HT1080 (cell line): Measurements from ENCODE around the gene SPAG9. TPM values are rescaled to one million over a fixed set of nuclear protein-coding genes. Genes with fewer than 3 reads are reported as not detected.
"Not testable (repeated sequence)": the region's sequence is repeated elsewhere in the genome, so short reads cannot be mapped to it uniquely, and the experiment has no call there.

Experiments used
- DNase-seq: peaks from one replicate; pipeline ENCODE4 v3.0.0-alpha.2; 2015; ENCODE audit warnings: low read depth
- total RNA-seq: library from RNA; depleted of rRNA; stranded (reverse); fragments of >200 nt; shearing (Covaris generic); gene quantifications from 2 replicates; pipeline ENCODE4 v1.2.3, GENCODE V29; 2014

SPAG9 gene
- total RNA-seq, 1 experiment from 2014 or later, result 34.4 TPM

- DNase-seq, result no peak
Measured at GRCh38 chr17:51144266-51145022, 23.8 kb upstream of the SPAG9 start.

GRCh38 chr17:51142597-51142996 is 21.9 kb upstream of the SPAG9 start:
- no peak for DNase-seq

GRCh38 chr17:51135956-51136355 is 15.3 kb upstream of the SPAG9 start:
- DNase-seq, result no peak

GRCh38 chr17:51133365-51133764 is 12.7 kb upstream of the SPAG9 start:
- DNase-seq, result no peak

GRCh38 chr17:51132964-51133319 is 12.3 kb upstream of the SPAG9 start:
- peak; percentile 33 for DNase-seq

GRCh38 chr17:51128076-51128475 is 7.4 kb upstream of the SPAG9 start:
- DNase-seq, result no peak

GRCh38 chr17:51124640-51125503 is 4.2 kb upstream of the SPAG9 start:
- no peak for DNase-seq

DNA sequence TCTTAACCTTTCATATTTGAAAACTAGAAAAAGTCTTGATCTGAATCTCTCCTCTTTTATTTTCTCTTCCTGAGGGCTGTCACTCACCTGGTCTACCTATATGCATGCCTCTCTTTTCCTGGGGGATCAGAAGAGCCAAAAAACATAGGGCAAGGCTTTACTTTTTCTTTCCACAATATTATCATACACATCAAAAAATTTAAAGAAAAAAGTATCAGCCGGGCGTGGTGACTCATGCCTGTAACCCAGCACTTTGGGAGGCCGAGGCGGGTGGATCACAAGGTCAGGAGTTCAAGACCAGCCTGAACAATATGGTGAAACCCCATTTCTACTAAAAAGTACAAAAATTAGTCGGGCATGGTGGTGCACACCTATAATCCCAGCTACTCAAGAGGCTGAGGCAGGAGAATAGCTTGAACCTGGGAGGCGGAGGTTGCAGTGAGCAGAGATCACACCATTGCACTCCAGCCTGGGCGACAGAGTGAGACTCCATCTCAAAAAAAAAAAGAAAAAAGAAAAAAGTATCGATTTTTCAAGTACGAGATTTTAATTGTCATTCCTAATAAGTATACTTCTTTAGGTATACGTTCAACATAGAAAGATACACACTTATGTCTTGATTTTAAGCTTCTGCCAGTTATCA is 1.9 kb upstream of the SPAG9 start:
- DNase-seq, result not testable (repeated sequence)

- DNase-seq, result peak; percentile 97
Measured at GRCh38 chr17:51121620-51122472, 1.2 kb upstream of the SPAG9 start.

GRCh38 chr17:51120357-51120738 is 320 bp downstream of the SPAG9 start:
- DNase-seq, result peak; percentile 32

DNA sequence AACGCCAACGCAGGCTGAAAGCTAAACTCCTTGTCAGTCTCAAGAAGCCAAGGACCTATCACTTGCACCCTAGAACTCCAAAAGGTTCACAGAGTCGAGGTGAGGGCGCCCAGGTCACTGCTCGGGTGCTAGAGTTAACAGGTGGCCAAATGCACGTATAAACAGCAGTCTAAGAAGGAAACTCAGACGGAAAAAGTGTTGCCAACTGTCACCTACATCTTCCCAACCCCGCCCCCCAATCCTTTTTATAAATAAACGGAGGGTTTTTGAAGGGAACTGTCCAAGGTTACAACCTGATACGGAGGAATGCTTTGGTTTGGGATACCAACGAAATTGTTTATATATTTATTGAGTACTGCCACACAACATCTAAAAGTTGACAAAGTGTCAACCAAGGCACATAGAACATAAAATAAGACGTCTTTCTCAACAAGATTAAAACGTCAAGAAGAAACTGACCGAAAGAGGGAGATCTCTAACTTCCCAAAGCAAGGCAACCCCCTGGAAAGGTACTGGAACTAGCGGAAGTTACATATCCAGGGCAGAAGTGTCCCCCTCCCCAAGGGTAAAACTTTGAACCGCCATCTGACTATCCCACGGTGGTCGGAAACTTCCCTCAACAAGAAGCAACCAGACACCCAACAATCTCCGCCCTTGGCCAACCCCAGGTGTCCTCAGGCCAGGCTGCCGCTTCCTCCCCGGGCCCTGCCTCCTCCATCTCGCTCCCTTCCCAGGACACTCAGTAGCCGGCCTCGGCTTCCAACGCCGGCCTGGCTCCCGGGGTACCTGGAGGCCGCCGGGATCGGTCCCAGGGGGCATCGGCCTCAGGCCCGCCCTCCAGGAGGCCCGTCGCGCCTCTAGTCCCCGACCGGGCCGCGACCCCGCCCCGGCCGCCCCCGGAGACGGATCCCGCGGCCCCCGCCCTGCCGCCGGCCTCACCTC is 982 bp downstream of the SPAG9 start:
- DNase-seq, result peak; percentile 52

DNA sequence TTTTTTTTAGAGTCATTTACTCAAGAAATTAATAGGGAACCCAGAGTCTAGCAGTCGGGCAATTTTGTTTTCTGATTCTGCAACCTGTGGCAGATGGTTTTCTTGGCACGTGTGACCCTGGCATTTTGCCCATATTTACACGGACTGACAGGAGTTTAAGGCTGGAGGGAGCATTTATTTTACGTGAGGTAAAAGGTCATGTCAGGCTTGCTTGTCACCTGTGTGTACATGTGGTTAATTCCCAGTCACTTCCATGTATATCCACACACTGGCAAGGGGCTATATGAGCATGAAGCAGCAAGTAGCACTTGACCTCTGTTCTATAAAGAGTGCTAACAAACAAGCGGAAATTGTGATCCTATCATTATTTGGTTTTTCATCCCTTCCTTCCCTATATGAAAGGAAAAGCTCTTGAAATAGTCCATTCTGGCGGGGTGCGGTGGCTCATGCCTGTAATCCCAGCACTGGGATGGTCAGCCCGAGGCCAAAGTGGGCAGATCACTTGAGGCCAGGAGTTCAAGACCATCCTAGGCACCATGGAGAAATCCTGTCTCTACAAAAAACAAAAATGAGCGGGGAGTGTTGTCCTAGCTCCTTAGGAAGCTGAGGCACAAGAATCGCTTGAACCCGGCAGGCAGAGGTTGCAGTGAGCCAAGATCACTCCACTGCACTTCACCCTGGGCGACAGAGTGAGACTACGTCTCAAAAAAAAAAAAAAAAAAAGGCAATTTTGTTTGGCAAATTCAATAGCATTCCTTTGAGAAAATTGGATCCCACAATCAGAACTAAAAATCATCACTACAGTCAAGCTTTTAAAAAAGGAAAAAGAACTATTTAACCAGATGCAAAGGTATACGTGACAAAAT is 2.1 kb downstream of the SPAG9 start:
- DNase-seq, result no peak

GRCh38 chr17:51115179-51115578 is 5.5 kb downstream of the SPAG9 start:
- no peak for DNase-seq

- peak; percentile 20 for DNase-seq
Measured at GRCh38 chr17:51112303-51113222, 8.1 kb downstream of the SPAG9 start.

DNA sequence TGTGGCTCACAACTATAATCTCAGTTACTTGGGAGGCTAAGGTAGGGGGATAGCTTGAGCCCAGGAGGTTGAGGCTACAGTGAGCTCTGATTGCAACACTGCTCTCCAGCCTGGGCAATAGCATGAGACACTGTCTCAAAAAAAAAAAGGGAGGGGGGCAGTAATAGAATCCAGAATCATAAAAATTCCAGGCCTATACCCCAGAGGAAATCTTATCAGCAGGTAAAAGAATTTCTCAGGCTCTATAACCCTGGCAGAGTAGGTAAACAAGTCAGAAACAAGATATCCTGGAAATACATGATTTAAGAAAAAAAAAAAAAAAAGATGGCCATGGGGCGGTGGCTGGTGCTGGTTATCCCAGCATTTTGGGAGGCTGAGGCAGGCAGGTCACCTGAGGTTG is 12.9 kb downstream of the SPAG9 start:
- DNase-seq, result no peak

- DNase-seq, result no peak
Measured at GRCh38 chr17:51103451-51103850, 17.2 kb downstream of the SPAG9 start.

GRCh38 chr17:51103050-51103449 is 17.6 kb downstream of the SPAG9 start:
- DNase-seq, result no peak
